Fibroblast of gingiva (primary cell): Measurements from ENCODE around the gene CCPG1.

Experiments
- DNase-seq: peaks from one replicate; pipeline ENCODE4 v3.0.0-alpha.2; 2011; ENCODE audit warnings: low read depth

The CCPG1 gene

GRCh38 chr15:55381595-55381994, 26.6 kb downstream of the CCPG1 start:
- no peak for DNase-seq

GRCh38 chr15:55379095-55379494, 29.1 kb downstream of the CCPG1 start:
- no peak for DNase-seq

- no peak for DNase-seq
Measured at GRCh38 chr15:55372701-55373440, 35.3 kb downstream of the CCPG1 start.

GRCh38 chr15:55366981-55367380, 41.2 kb downstream of the CCPG1 start:
- DNase-seq = no peak

GRCh38 chr15:55362641-55363040, 45.5 kb downstream of the CCPG1 start:
- no peak for DNase-seq

GRCh38 chr15:55361048-55361447, 47.1 kb downstream of the CCPG1 start:
- DNase-seq = no peak

- DNase-seq = no peak
Measured at GRCh38 chr15:55360256-55360655, 47.9 kb downstream of the CCPG1 start.

GRCh38 chr15:55358471-55358870, 49.7 kb downstream of the CCPG1 start:
- no peak for DNase-seq

GRCh38 chr15:55357774-55358173, 50.4 kb downstream of the CCPG1 start:
- peak; percentile 42 for DNase-seq

- no peak for DNase-seq
Measured at GRCh38 chr15:55356985-55357585, 51.1 kb downstream of the CCPG1 start.

- DNase-seq = no peak
Measured at GRCh38 chr15:55353025-55353424, 55.1 kb downstream of the CCPG1 start.

GRCh38 chr15:55349282-55349681, 58.9 kb downstream of the CCPG1 start:
- no peak for DNase-seq

- DNase-seq = no peak
Measured at GRCh38 chr15:55348281-55348778, 59.8 kb downstream of the CCPG1 start.

GRCh38 chr15:55344206-55344605, 64.0 kb downstream of the CCPG1 start:
- DNase-seq = peak; percentile 21

- no peak for DNase-seq
Measured at GRCh38 chr15:55343168-55343567, 65.0 kb downstream of the CCPG1 start.

- DNase-seq = no peak
Measured at GRCh38 chr15:55337160-55337559, 71.0 kb downstream of the CCPG1 start.

GRCh38 chr15:55334997-55335396, 73.2 kb downstream of the CCPG1 start:
- DNase-seq = peak; percentile 51

GRCh38 chr15:55334371-55334770, 73.8 kb downstream of the CCPG1 start:
- DNase-seq = no peak

- no peak for DNase-seq
Measured at GRCh38 chr15:55327387-55327786, 80.8 kb downstream of the CCPG1 start.

- no peak for DNase-seq
Measured at GRCh38 chr15:55322467-55322866, 85.7 kb downstream of the CCPG1 start.

GRCh38 chr15:55320963-55321362, 87.2 kb downstream of the CCPG1 start:
- DNase-seq = no peak

GRCh38 chr15:55320238-55320550, 88.0 kb downstream of the CCPG1 start:
- no peak for DNase-seq

GRCh38 chr15:55319537-55320237, 88.5 kb downstream of the CCPG1 start:
- DNase-seq = peak; percentile 55
